ENCODE measurements around the gene DRD2.

The DRD2 gene

DNA sequence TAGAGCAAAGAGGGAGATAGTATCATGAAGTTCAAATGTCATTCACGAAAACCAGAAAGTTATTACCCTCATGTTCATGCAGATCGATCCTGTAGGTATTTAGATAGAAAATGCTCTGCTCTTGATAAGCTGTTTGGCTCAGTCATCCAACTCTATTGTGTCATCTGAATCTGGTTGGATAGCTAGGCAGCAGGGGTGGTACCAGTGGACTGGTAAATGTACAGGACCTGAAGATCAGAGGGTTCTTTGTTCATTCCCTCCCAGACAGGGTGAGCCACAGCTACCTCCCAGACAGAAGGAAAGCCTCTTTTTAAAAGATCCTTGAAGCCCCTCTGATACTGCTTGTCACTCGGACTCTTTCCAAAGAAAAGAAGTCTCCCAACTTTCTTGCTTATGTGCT, 29.8 kb upstream of the DRD2 start:
- Histone ChIP-seq H3K27ac (no peak overlapping the region), H3K27me3 (replicated peaks) (no peaks in the 10 kb centered on the region), H3K36me3 (replicated peaks) (no peaks in the 10 kb centered on the region), H3K4me3 (ENCODE audit: low read depth, low read length) (no peak overlapping the region)
- in situ Hi-C loops (cut with HindIII; ENCODE audit: low pct_ligation_motif_present, low sequenced_read_pairs) = no loop called here
- no peak for DNase-seq
- TF ChIP-seq, protein P1, sequence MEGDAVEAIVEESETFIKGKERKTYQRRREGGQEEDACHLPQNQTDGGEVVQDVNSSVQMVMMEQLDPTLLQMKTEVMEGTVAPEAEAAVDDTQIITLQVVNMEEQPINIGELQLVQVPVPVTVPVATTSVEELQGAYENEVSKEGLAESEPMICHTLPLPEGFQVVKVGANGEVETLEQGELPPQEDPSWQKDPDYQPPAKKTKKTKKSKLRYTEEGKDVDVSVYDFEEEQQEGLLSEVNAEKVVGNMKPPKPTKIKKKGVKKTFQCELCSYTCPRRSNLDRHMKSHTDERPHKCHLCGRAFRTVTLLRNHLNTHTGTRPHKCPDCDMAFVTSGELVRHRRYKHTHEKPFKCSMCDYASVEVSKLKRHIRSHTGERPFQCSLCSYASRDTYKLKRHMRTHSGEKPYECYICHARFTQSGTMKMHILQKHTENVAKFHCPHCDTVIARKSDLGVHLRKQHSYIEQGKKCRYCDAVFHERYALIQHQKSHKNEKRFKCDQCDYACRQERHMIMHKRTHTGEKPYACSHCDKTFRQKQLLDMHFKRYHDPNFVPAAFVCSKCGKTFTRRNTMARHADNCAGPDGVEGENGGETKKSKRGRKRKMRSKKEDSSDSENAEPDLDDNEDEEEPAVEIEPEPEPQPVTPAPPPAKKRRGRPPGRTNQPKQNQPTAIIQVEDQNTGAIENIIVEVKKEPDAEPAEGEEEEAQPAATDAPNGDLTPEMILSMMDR (IDR thresholded peaks at IDR 0.05; ENCODE audit: low read depth, low read length, missing control alignments) = no peak

DNA sequence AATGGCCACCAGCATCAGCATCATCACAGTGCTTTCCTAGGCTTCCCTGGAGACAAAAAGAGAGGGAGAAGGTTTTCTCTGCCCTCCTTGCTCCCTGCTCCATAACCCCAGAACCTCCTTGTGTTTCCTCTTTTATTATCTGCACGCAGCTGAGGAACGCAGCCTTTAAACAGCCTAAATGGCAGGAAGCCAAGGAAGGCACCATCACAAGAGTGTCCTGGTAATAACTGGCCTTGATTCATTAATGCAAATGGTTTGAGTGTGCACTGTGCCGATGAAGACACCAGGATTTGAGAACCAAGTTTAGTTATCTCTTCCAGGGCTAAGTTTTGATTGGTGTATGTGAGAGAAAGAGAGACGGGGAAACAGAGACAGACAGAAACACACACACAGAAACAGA, 29.4 kb upstream of the DRD2 start:
- Histone ChIP-seq H3K27ac (no peak overlapping the region), H3K27me3 (replicated peaks) (no peaks in the 10 kb centered on the region), H3K4me3 (ENCODE audit: low read depth, low read length) (no peak overlapping the region), H3K36me3 (replicated peaks) (no peaks in the 10 kb centered on the region)
- TF ChIP-seq, protein P1 (IDR thresholded peaks at IDR 0.05; ENCODE audit: low read depth, low read length, missing control alignments) = no peak
- DNase-seq = no peak
- in situ Hi-C loops (cut with HindIII; ENCODE audit: low pct_ligation_motif_present, low sequenced_read_pairs) = no loop called here

DNA sequence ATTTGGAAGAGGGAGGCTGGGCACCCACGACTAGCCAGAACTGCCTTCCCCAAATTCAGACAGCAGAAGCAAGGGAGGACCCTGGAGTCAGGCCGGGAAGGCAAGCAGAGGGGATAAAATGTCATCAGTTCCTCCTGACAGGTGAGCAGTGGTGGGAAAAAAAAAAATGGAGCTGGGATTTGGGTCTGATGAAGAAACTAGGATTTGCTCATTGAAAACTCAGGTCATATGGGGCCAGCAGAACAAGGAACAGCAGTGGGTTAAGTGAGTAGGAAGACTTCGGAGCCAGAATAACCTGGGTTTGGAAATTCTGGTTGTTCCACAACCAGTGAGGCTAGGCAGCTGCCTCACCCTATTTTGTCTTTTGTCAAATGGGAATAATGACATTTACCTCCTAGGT, 28.9 kb upstream of the DRD2 start:
- in situ Hi-C loops (cut with HindIII; ENCODE audit: low pct_ligation_motif_present, low sequenced_read_pairs) = no loop called here
- no peak overlapping the region for H3K27ac ChIP-seq
- no peaks in the 10 kb centered on the region for H3K27me3 ChIP-seq (replicated peaks)

DNA sequence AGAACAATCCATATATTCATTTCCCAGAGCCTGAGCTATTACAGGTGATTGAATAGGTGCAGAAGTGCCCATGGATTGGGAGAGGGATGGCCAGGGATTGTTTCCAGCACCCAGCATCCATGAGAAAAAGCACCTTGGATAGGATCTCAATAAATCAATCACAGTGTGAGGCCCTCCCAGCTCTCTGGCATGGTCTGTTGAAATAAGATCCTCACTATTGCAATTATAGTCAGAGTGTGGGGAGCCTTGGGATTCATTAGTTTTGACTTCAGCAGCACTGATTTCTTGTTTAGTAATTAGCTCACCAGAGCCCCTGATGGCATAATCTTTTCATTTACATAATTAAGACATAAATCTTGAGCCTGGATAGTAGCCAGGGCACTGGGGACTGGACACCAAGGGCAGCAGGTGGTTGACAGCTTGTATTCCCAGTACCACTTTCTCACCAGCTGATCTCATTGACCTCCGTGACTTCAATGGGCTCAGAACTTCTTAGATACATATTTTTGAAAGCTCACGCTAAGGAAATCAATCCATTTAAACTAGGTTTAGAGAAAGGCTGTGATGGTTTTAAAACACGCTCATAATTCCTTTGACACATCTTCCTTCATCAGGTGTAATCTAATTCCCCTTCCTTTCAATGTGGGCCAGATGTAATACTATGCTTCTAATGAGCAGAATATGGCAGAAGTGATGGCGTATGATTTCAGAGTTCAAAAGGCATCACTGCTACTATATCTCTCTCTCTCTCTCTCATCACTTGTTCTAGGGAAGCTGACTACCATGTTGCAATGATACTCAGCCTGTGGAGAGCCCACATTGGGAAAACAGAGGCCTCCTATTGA, 22.1 kb upstream of the DRD2 start:
- Histone ChIP-seq H3K27ac (no peak overlapping the region), H3K4me3 (ENCODE audit: low read depth, low read length) (no peak overlapping the region), H3K27me3 (replicated peaks) (no peaks in the 10 kb centered on the region), H3K36me3 (replicated peaks) (no peaks in the 10 kb centered on the region)
- in situ Hi-C loops (cut with HindIII; ENCODE audit: low pct_ligation_motif_present, low sequenced_read_pairs) = no loop called here
- TF ChIP-seq, protein P1 (IDR thresholded peaks at IDR 0.05; ENCODE audit: low read depth, low read length, missing control alignments) = no peak
- DNase-seq = no peak

More for the DNA sequence above, 28.9 kb upstream of the DRD2 start:
- Histone ChIP-seq H3K36me3 (replicated peaks) (no peaks in the 10 kb centered on the region), H3K4me3 (ENCODE audit: low read depth, low read length) (no peak overlapping the region)
- TF ChIP-seq, protein P1 (IDR thresholded peaks at IDR 0.05; ENCODE audit: low read depth, low read length, missing control alignments) = no peak
- no peak for DNase-seq

DNA sequence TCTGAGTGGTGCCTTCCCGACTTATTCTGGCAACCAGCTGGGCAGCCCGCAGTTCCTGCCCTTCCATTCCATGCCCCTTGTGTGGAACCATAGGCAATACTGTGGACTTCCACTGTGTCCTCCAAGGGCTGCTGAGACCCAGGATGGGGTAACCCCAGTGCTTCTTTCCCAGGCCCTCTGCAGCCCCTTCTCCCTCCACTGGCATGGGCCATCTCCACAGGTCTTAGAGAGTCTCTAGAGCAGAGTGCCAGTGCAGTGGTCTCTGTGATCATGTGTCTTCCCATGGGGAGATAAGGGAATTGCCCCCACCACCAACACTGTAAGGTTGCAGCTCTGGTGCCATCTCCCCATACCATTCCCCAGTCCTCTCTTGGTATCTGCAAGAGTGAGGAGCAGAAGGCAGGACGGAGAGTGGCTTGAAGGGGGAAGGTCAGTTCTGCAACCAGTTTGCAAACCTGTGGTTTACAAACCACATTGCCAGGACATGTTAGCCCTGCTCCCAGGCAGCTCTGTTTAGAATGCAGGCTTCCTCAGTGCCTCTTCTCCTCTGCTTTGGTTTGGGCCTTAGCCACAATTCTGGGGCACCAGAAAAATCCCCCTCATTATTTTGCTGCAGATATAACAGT, 20.9 kb upstream of the DRD2 start:
- TF ChIP-seq, protein P1 (IDR thresholded peaks at IDR 0.05; ENCODE audit: low read depth, low read length, missing control alignments) = no peak
- Histone ChIP-seq H3K36me3 (replicated peaks) (no peaks in the 10 kb centered on the region), H3K4me3 (ENCODE audit: low read depth, low read length) (no peak overlapping the region), H3K27ac (no peak overlapping the region), H3K27me3 (replicated peaks) (no peaks in the 10 kb centered on the region)
- DNase-seq = no peak
- in situ Hi-C loops (cut with HindIII; ENCODE audit: low pct_ligation_motif_present, low sequenced_read_pairs) = no loop called here
